ENCODE measurements around the gene PAOX.

PAOX gene

GRCh38 chr10:133394801-133395221, 15.7 kb downstream of the PAOX start:
- H3K4me1 ChIP-seq (ENCODE audit: insufficient read depth, low read length, poor library complexity, severe bottlenecking), result peaks cover 50% of the 10 kb centered on the region
- TF ChIP-seq, protein P1, sequence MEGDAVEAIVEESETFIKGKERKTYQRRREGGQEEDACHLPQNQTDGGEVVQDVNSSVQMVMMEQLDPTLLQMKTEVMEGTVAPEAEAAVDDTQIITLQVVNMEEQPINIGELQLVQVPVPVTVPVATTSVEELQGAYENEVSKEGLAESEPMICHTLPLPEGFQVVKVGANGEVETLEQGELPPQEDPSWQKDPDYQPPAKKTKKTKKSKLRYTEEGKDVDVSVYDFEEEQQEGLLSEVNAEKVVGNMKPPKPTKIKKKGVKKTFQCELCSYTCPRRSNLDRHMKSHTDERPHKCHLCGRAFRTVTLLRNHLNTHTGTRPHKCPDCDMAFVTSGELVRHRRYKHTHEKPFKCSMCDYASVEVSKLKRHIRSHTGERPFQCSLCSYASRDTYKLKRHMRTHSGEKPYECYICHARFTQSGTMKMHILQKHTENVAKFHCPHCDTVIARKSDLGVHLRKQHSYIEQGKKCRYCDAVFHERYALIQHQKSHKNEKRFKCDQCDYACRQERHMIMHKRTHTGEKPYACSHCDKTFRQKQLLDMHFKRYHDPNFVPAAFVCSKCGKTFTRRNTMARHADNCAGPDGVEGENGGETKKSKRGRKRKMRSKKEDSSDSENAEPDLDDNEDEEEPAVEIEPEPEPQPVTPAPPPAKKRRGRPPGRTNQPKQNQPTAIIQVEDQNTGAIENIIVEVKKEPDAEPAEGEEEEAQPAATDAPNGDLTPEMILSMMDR (conservative IDR thresholded peaks at IDR 0.05; ENCODE audit: low read length), result no peak
- peak overlapping the region; percentile 87; the same call in 1 of the 2 replicates for H2AFZ ChIP-seq (ENCODE audit: low read length)
- peaks cover 9% of the 10 kb centered on the region for H3K36me3 ChIP-seq (ENCODE audit: insufficient read depth, low read length)
- no peaks in the 10 kb centered on the region for H3K9me2 ChIP-seq (replicated peaks; ENCODE audit: low read depth, low read length)
- H3F3A ChIP-seq (ENCODE audit: low read depth), result peaks cover 6% of the 10 kb centered on the region; the same call in 1 of the 2 replicates
- peak overlapping the region; percentile 99 for H3K9ac ChIP-seq (ENCODE audit: low read depth, low read length, poor library complexity, severe bottlenecking)
- no peaks in the 10 kb centered on the region for H3K9me3 ChIP-seq (ENCODE audit: insufficient read depth, low read depth, low read length)
- peaks cover 14% of the 10 kb centered on the region for H4K20me1 ChIP-seq (ENCODE audit: insufficient read depth, low read length, poor library complexity, severe bottlenecking)
- H3K27me3 ChIP-seq (ENCODE audit: insufficient read depth, low read length, poor library complexity, severe bottlenecking), result no peaks in the 10 kb centered on the region
- peak overlapping the region; percentile 100 for H3K4me3 ChIP-seq (ENCODE audit: low read length, poor library complexity, severe bottlenecking)
- peaks cover 44% of the 10 kb centered on the region for H3K79me2 ChIP-seq (ENCODE audit: insufficient read depth, low read length)
- H3K4me2 ChIP-seq (ENCODE audit: low read depth, low read length, poor library complexity, severe bottlenecking), result peak overlapping the region; percentile 99

- peak overlapping the region; percentile 99 for H3K9ac ChIP-seq (ENCODE audit: low read depth, low read length, poor library complexity, severe bottlenecking)
- H3K4me2 ChIP-seq (ENCODE audit: low read depth, low read length, poor library complexity, severe bottlenecking), result peak overlapping the region; percentile 99
- no peaks in the 10 kb centered on the region for H3K9me2 ChIP-seq (replicated peaks; ENCODE audit: low read depth, low read length)
- H3K27me3 ChIP-seq (ENCODE audit: insufficient read depth, low read length, poor library complexity, severe bottlenecking), result no peaks in the 10 kb centered on the region
- H3K79me2 ChIP-seq (ENCODE audit: insufficient read depth, low read length), result peaks cover 44% of the 10 kb centered on the region
- no peaks in the 10 kb centered on the region for H3K9me3 ChIP-seq (ENCODE audit: insufficient read depth, low read depth, low read length)
- H2AFZ ChIP-seq (ENCODE audit: low read length), result no peak overlapping the region
- H3K4me1 ChIP-seq (ENCODE audit: insufficient read depth, low read length, poor library complexity, severe bottlenecking), result peaks cover 49% of the 10 kb centered on the region
- H3K36me3 ChIP-seq (ENCODE audit: insufficient read depth, low read length), result peaks cover 9% of the 10 kb centered on the region
- TF ChIP-seq EZH2phosphoT487 (IDR thresholded peaks at IDR 0.05; ENCODE audit: borderline replicate concordance), result no peak
- TF ChIP-seq, protein P1 (conservative IDR thresholded peaks at IDR 0.05; ENCODE audit: low read length), result no peak
- H3K4me3 ChIP-seq (ENCODE audit: low read length, poor library complexity, severe bottlenecking), result peak overlapping the region; percentile 100
- no peaks in the 10 kb centered on the region for H3F3A ChIP-seq (ENCODE audit: low read depth)
- peaks cover 19% of the 10 kb centered on the region for H4K20me1 ChIP-seq (ENCODE audit: insufficient read depth, low read length, poor library complexity, severe bottlenecking)
Measured at GRCh38 chr10:133396035-133396624, 17.1 kb downstream of the PAOX start.

DNA sequence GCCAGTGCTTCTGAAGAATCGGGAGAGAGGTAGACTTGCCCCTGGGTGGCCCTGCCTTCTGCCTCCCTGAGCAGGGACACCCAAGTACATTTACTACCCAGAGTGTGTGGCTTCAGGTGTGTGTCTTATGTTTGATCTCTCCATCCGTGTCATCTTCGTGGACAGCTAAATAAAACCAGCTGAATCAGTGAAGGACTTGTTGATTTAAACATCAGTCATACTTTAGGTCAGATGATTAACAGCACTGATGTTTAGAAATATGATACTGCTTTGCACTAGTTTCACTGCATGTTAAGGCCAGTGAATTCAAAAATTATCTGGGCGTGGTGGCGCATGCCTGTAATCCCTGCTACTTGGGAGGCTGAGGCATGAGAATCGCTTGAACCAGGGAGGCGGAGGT, 18.9 kb downstream of the PAOX start:
- Histone ChIP-seq H3K9ac (ENCODE audit: low read depth, low read length, poor library complexity, severe bottlenecking) (no peak overlapping the region), H3F3A (ENCODE audit: low read depth) (no peaks in the 10 kb centered on the region), H3K27me3 (ENCODE audit: insufficient read depth, low read length, poor library complexity, severe bottlenecking) (no peaks in the 10 kb centered on the region), H3K36me3 (ENCODE audit: insufficient read depth, low read length) (peaks cover 15% of the 10 kb centered on the region), H4K20me1 (ENCODE audit: insufficient read depth, low read length, poor library complexity, severe bottlenecking) (peaks cover 19% of the 10 kb centered on the region), H3K4me3 (ENCODE audit: low read length, poor library complexity, severe bottlenecking) (no peak overlapping the region), H2AFZ (ENCODE audit: low read length) (no peak overlapping the region), H3K9me2 (replicated peaks; ENCODE audit: low read depth, low read length) (no peaks in the 10 kb centered on the region), H3K4me2 (ENCODE audit: low read depth, low read length, poor library complexity, severe bottlenecking) (no peak overlapping the region), H3K9me3 (ENCODE audit: insufficient read depth, low read depth, low read length) (no peaks in the 10 kb centered on the region), H3K79me2 (ENCODE audit: insufficient read depth, low read length) (peaks cover 44% of the 10 kb centered on the region), H3K4me1 (ENCODE audit: insufficient read depth, low read length, poor library complexity, severe bottlenecking) (peaks cover 45% of the 10 kb centered on the region)
- TF ChIP-seq EZH2phosphoT487 (IDR thresholded peaks at IDR 0.05; ENCODE audit: borderline replicate concordance), result no peak
- TF ChIP-seq, protein P1 (conservative IDR thresholded peaks at IDR 0.05; ENCODE audit: low read length), result no peak

Measured in Loucy (cell line).